Urinary bladder (tissue), 4 donors: ENCODE data around the gene PPP1R3C. TPM values are rescaled to one million over a fixed set of nuclear protein-coding genes. Genes with fewer than 3 reads are reported as not detected.
A peak's percentile ranks its signal among the peaks of the same experiment; 100 is the strongest.

Experiments
- DNase-seq: peaks from one replicate; pipeline ENCODE4 v3.0.0-alpha.2; 2015; ENCODE audit errors: extremely low spot score
- H3K27ac ChIP-seq: one replicate; pipeline ENCODE4 v1.5.1; 2013; ENCODE audit warnings: low read depth, mild to moderate bottlenecking, moderate library complexity
- H3K36me3 ChIP-seq: one replicate; pipeline ENCODE4 v1.6.1; 2013; ENCODE audit warnings: mild to moderate bottlenecking, moderate library complexity; ENCODE audit not compliant: insufficient read depth
- H3K4me1 ChIP-seq: one replicate; pipeline ENCODE4 v1.6.1; 2013; ENCODE audit warnings: mild to moderate bottlenecking, moderate library complexity; ENCODE audit not compliant: insufficient read depth
- H3K4me3 ChIP-seq: one replicate; pipeline ENCODE4 v1.5.1; 2013; ENCODE audit warnings: low read depth, low read length
- WGBS: extraction: QIAGEN DNeasy Blood & Tissue Kit; methylation state at CpG from one replicate; pipeline ENCODE4 v1.1.7; 2013; 5-methylcytosine and 5-hydroxymethylcytosine counted together
- polyA plus RNA-seq: library from polyadenylated mRNA; stranded (reverse); fragments of 200-250 nt; gene quantifications from one replicate; pipeline ENCODE4 v1.2.3, GENCODE V29; 2013
- total RNA-seq: library from RNA; depleted of rRNA; stranded (reverse); fragments of >200 nt; gene quantifications from one replicate; pipeline ENCODE4 v1.2.3, GENCODE V29; 2014
- donor health status: healthy with polysubstance abuse.
- donor health status: healthy.

Gene PPP1R3C
- total and polyA plus RNA-seq, 2 donors: 24.5 to 129 TPM

DNA sequence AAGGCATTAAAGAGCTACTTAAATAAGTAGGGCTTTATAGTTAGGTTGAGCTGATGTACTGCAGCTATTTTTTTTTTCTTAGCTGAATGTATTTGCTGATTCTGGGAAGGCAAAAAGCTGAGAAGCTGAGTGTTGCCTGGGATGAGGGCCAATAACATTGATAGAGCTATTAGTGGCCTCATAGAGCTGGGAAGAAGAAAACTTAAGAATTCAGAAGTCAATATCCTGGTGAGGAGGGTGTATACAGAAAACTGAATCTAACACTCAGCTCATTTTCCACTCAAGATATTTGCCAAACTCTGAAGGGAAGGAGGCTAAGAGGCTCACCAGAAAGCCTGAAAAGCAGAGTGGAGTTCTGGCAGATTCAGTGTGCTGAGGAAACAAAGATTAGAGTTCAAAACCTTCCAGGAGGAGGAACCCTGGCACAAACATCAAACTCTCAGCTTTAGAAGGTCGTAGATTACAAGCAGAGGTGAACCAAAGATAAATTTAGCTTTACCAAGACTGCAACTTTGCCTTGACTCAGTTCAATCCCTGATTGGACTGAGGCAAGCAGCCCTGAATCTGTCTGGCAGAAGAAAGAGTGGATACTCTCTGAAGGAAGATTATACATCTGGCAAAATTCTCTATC, 11.3 kb downstream of the PPP1R3C start:
- no peak for DNase-seq
- Histone ChIP-seq H3K4me3 (no peak overlapping the region), H3K36me3 (no peaks in the 10 kb centered on the region), H3K27ac (no peak overlapping the region), H3K4me1 (no peaks in the 10 kb centered on the region)
- 65% methylated on average over 1 of the region's 1 CpG for WGBS

DNA sequence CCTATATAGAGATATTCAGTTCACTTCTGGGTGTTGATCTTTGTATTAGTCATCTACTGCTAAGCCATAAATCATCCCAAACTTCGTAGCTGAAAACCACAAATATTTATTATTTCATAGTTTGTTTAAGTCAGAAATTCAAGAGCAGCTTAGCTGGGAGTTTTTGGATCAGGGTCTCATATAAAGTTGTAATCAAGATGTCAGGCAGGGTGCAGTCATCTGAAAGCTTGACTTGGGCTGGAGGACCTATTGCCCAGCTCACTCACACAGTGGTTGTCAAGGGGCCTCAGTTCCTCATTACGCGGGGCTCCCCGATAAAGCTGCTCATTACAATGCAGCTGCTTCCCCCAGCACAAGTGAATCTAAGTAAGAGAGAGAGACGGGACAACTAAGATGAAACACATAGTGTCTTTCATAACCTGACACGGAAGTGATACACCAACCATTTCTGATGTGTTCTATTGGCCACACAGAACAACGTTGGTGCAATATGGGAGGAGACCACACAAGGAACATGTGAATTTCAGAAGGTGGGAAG, 15.7 kb downstream of the PPP1R3C start:
- Histone ChIP-seq H3K36me3 (no peaks in the 10 kb centered on the region), H3K4me1 (no peaks in the 10 kb centered on the region), H3K27ac (no peak overlapping the region), H3K4me3 (no peak overlapping the region)
- DNase-seq: no peak
- WGBS: 62% methylated on average over 7 of the region's 7 CpGs

DNA sequence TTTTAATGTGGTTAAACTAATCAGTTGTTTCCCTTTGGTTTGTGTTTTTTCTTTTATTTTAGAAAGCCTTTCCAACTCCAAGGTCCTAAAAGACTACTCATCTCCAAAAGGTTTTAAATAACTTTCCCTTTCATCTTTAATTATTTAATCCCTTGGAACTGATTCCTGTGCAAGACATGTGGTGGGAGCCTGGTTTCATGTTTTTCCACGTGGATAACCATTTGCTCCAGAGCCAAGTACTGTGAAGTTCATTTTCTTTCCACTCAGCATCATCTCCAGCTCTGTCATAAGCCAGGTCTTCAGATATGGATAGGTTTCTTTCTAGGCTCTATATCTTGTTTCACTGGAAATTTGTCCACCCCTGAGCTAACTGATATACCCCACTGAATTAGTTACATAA, 16.7 kb downstream of the PPP1R3C start:
- H3K36me3 ChIP-seq: no peaks in the 10 kb centered on the region
- WGBS: 35% methylated on average over 1 of the region's 1 CpG
- no peak overlapping the region for H3K4me3 ChIP-seq
- DNase-seq: no peak
- H3K4me1 ChIP-seq: no peaks in the 10 kb centered on the region
- H3K27ac ChIP-seq: no peak overlapping the region

DNA sequence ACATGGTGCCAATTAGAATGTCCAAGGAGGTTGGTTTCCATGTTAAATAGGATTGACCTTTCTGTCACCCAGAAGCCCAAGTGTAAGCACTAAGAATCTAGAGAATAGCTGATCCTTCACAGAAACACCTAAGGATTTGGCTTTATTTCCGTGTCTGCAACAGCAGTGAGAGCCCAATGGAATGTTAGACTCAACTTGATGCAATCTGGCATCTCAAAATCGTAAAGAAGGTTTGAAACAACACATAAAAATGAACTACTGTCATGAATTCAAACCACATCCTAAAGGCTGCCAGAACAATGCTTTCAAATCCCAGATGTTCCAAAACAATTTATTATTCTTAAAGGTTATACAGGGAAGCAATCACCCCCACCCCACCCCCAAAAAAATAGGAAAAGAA, 18.6 kb downstream of the PPP1R3C start:
- no peaks in the 10 kb centered on the region for H3K4me1 ChIP-seq
- no peak overlapping the region for H3K4me3 ChIP-seq
- WGBS: 20% methylated on average over 2 of the region's 2 CpGs
- no peaks in the 10 kb centered on the region for H3K36me3 ChIP-seq
- H3K27ac ChIP-seq: peak overlapping the region; percentile 55
- DNase-seq: no peak

DNA sequence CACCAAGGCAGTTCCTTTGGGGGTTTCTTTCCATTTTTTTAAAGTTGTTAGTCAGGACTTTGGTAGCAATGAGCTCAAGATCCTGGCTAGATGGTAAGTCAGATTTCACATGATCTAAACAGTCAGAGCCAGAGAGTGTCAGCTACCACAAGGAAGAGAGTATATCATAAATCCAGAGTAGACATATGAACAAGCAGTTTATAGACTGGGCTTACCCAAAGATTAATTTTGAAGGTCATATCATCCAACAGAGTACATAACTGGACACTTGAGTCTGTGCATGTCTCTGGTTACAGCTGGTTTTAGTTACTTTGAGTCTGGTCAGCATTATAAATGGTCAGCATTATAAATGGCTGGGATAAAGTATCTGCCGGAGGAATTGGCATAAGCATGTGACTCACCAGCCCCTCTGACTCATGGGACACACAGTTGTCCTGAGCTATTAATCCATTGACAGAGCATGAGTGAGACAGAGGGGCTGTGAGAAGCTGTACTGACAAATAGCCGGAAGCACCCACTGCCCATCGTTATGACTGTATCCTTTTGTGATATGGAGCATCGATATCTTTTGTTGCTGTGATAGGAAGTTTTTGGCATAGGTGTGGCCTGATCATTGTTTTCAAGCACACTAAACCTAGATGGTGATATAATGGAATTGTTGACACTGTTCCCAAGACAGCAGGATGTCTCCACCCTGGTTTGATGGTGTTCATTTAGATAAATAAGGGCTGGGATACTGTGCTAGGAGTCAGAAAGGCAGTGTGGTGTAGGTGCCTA, 19.3 kb downstream of the PPP1R3C start:
- 23% methylated on average over 4 of the region's 4 CpGs for WGBS
- Histone ChIP-seq H3K4me1 (no peaks in the 10 kb centered on the region), H3K36me3 (no peaks in the 10 kb centered on the region)

DNA sequence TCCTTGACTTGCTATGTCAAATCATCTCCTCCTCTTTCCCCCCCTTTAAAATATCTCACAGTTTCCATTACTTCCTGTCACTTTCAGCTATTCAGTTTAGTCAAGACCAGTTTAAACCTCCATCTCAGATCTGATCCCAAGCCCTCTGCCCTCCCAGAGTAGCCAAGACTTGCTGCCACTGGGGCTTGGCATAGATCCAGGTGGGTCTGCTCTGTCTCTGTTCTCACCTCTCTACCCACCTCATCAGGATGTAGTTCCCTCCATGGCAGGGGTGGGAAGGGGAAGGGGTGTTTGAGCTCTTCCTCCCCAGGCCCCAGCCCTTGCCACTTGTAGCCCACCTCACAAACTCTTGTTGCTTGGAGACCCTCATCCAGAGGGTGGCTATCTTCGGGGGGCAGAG, 22.0 kb downstream of the PPP1R3C start:
- no peaks in the 10 kb centered on the region for H3K4me1 ChIP-seq
- 70% methylated on average over 1 of the region's 1 CpG for WGBS
- no peak for DNase-seq
- H3K27ac ChIP-seq: no peak overlapping the region
- H3K4me3 ChIP-seq: no peak overlapping the region
- H3K36me3 ChIP-seq: no peaks in the 10 kb centered on the region

More for the DNA sequence above, 19.3 kb downstream of the PPP1R3C start:
- Histone ChIP-seq H3K27ac (peak overlapping the region; percentile 55), H3K4me3 (no peak overlapping the region)
- DNase-seq: no peak

DNA sequence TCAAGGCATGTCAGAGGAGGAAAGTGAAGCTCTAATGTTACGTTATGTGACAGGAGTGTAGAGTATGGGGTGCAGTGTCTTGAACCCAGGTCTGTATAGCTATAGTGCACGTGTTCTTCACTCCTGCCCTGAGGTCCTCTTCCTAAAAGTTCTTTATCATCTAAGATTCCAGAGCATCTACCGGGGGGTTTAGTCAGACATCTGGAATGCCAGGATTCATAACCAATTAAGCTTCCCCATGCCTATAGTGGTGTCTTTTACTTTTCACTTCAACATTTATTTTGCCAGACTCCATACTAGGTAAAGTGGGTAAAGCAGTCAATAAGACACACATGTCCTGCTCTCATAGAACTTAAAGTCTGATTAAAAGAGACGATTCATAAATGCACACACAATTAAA, 22.4 kb downstream of the PPP1R3C start:
- Histone ChIP-seq H3K4me3 (no peak overlapping the region), H3K27ac (no peak overlapping the region)

DNA sequence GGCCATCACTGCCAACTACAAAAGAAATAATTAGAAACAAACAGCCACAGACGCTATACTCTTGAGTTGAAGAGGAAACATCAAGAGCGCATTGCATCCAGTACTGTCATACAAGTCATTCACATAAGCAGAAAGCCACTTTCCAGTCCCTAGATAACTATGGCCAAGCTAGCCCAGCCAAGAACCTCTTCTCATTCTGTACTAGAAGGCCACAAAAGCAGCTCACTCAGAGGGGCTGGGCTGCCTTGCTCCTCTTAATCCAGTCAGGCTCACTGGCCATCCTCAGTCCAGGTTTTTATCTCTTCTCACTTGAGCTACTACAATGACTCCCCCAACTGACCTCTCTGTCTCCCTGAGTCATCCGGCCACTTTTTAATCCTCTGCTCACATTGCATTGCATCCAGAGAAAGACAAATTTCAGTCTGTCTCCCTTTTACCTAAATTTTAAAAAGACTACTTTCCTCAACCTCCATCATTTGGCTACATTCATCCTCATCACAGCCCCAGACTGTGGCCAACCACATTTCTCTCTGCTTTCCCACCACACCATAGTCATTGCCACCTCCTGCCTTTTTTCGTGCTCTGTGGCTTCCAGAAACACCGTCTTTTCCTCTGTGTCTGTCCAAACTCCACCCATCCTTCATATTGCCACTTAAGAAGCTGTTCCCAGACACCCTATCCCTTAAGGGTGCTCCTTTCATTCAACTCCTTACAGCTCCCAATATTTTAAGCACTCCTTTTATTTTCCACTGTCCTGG, 25.0 kb downstream of the PPP1R3C start:
- WGBS: 27% methylated on average over 5 of the region's 5 CpGs
- peak overlapping the region; percentile 46 for H3K27ac ChIP-seq
- H3K4me3 ChIP-seq: no peak overlapping the region
- no peaks in the 10 kb centered on the region for H3K36me3 ChIP-seq
- H3K4me1 ChIP-seq: no peaks in the 10 kb centered on the region
- no peak for DNase-seq

More for the DNA sequence above, 22.4 kb downstream of the PPP1R3C start:
- DNase-seq: no peak
- WGBS: 70% methylated on average over 4 of the region's 4 CpGs
- no peaks in the 10 kb centered on the region for H3K36me3 ChIP-seq
- no peaks in the 10 kb centered on the region for H3K4me1 ChIP-seq

DNA sequence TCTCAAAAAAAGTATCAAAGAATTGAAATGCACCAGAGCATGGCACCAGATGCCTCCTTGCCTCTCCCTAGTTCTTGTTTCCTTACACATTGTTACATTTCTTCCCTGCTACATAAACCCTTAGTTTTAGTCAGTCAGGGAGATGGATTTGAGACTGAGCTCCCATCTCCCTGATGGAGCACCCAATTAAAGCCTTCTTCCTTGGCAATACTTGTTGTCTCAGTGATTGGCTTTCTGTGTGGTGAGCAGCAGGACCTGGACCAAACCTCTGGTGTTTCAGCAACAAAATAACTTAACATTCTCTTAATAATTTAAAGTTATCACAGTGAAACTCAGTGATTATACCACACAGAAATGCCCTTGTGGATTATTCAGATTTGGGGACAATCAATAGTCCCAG, 26.9 kb downstream of the PPP1R3C start:
- Histone ChIP-seq H3K4me3 (no peak overlapping the region), H3K27ac (no peak overlapping the region), H3K36me3 (no peaks in the 10 kb centered on the region), H3K4me1 (no peaks in the 10 kb centered on the region)
- no peak for DNase-seq

DNA sequence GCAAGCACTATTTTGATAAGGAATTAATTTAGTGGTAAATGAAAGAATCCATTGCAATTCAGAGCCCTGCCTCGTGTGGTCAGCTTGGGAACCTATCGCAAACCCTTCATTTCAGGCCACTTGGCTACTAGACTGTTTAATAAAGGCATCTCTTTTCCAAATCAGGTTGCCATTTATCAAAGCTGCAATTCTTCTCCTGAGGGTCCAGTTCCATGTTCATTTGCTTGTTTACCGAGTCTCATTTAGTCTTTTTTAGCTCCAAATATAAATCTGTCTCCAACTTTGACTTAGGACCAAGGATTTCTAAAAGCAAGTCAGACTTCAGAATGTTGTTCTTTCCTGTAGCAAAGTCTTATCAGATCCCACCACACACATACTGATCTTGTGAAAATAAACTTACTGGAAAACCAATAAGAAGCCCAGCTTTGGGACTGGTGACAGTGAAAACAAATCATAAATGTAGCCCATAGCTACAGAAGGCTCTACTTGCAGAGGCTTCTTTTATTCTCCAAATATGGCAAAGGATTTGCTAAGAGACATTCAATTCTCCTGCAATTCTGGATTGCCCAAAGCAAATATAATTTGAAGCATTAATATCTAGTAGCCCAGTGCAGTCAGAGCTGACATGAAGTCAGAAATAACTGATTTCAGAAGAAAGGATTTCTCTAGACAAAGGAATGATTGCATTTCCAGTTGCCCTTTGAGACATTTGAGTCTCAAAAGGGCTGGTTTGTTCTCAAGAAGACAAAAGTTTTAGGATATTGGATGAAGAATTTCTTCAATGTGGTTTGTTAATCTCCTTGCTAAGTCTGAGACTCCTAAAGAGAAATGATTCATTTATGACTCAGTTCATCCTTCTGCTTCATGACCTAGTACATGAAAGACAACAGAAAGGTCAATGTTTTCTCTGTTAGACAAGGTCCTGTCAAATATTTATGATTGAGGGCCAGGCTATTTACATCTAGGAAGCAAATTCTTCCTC, 28.0 kb downstream of the PPP1R3C start:
- WGBS: 22% methylated on average over 3 of the region's 3 CpGs
- Histone ChIP-seq H3K4me1 (no peaks in the 10 kb centered on the region), H3K4me3 (no peak overlapping the region), H3K27ac (no peak overlapping the region), H3K36me3 (no peaks in the 10 kb centered on the region)
- peak; percentile 35 for DNase-seq

DNA sequence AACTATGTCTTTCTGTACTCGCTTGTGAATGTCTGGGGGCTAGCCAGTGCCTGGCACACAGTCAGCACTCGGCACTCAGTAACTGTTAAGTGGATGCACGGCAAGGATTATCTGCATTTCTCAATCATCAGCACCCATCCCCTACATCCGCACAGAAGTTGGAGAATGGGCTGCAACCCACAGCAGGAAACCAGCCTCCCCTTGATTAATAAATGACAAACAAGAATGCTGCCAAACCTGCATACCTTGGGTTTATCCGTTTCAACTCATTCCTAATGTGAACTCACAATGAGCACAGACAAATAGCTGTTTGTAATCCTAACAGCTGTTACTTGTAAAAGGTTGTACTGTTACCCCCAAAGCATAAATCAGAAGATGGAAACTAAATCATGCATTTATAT, 28.9 kb downstream of the PPP1R3C start:
- Histone ChIP-seq H3K36me3 (no peaks in the 10 kb centered on the region), H3K4me3 (no peak overlapping the region), H3K27ac (no peak overlapping the region), H3K4me1 (no peaks in the 10 kb centered on the region)
- WGBS: 38% methylated on average over 5 of the region's 5 CpGs
- DNase-seq: peak; percentile 70

DNA sequence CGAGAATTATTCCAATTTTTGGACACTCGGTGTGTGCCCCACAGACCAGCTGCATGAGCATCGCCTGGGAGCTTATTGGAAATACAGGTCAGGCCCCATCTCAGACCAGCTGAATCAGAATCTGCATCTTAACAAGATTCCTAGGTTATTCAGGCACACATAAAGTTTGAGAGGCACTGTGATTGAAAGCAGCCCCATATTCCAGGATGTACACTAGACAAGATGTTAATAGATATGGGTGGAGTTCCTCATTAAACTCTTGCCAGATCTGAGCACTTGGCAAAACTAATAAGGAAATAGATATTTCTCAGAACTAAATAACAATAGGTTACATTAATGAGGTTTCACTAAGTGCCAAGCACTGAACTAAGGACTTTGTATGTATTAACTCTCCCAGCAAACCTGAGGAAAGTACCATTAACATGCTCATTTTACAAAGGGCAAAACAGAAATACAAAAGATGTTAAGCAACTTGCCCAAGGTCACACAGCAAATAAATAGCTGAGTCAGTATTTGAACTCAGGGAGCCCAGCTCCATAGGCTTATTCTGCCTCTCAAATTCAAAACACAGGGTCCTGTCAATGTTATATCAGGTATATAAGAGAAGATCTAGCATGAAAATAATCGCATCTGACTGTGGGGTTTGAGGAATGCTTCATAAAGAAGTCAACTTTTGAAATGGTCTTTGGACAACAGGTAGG, 29.9 kb downstream of the PPP1R3C start:
- no peaks in the 10 kb centered on the region for H3K4me1 ChIP-seq
- no peak for DNase-seq
- WGBS: 77% methylated on average over 4 of the region's 4 CpGs
- H3K27ac ChIP-seq: no peak overlapping the region
- H3K36me3 ChIP-seq: no peaks in the 10 kb centered on the region
- H3K4me3 ChIP-seq: no peak overlapping the region
